Measurements from ENCODE around the gene SMARCA5.

SMARCA5 gene

GRCh38 chr4:143539670-143540023, 26.1 kb downstream of the SMARCA5 start:
- Mint-ChIP-seq H3K36me3 (ENCODE audit: low read depth) (peaks cover 82% of the 10 kb centered on the region), H3K4me1 (no peaks in the 10 kb centered on the region), H3K27me3 (ENCODE audit: low read depth) (no peaks in the 10 kb centered on the region), H3K27ac (no peak overlapping the region), H3K9me3 (no peaks in the 10 kb centered on the region), H3K4me3 (no peak overlapping the region)
- no peak for TF ChIP-seq CTCF (IDR thresholded peaks at IDR 0.05; ENCODE audit: unreplicated experiment in 3 of 3)

- H3K4me1 Mint-ChIP-seq = no peaks in the 10 kb centered on the region
- no peak overlapping the region for H3K4me3 Mint-ChIP-seq
- peaks cover 82% of the 10 kb centered on the region for H3K36me3 Mint-ChIP-seq (ENCODE audit: low read depth)
- H3K9me3 Mint-ChIP-seq = no peaks in the 10 kb centered on the region
- H3K27me3 Mint-ChIP-seq (ENCODE audit: low read depth) = no peaks in the 10 kb centered on the region
- no peak for TF ChIP-seq CTCF (IDR thresholded peaks at IDR 0.05; ENCODE audit: unreplicated experiment in 3 of 3)
- no peak overlapping the region for H3K27ac Mint-ChIP-seq
These were observed 36.4 kb downstream of the SMARCA5 start for GRCh38 chr4:143549928-143550327.

GRCh38 chr4:143554728-143555597, 41.5 kb downstream of the SMARCA5 start:
- Mint-ChIP-seq H3K36me3 (ENCODE audit: low read depth) (peaks cover 62% of the 10 kb centered on the region), H3K4me1 (no peaks in the 10 kb centered on the region), H3K4me3 (no peak overlapping the region), H3K27me3 (ENCODE audit: low read depth) (no peaks in the 10 kb centered on the region), H3K9me3 (peaks cover 9% of the 10 kb centered on the region), H3K27ac (no peak overlapping the region)
- no peak for TF ChIP-seq CTCF (IDR thresholded peaks at IDR 0.05; ENCODE audit: unreplicated experiment in 3 of 3)

- TF ChIP-seq CTCF (IDR thresholded peaks at IDR 0.05; ENCODE audit: unreplicated experiment in 3 of 3) = no peak
- H3K36me3 Mint-ChIP-seq (ENCODE audit: low read depth) = peaks cover 56% of the 10 kb centered on the region
- no peak overlapping the region for H3K4me3 Mint-ChIP-seq
- H3K27me3 Mint-ChIP-seq (ENCODE audit: low read depth) = no peaks in the 10 kb centered on the region
- H3K9me3 Mint-ChIP-seq = peaks cover 10% of the 10 kb centered on the region
- H3K27ac Mint-ChIP-seq = no peak overlapping the region
- H3K4me1 Mint-ChIP-seq = no peaks in the 10 kb centered on the region
These were observed 42.2 kb downstream of the SMARCA5 start for GRCh38 chr4:143555676-143556075.

GRCh38 chr4:143558286-143558685, 44.8 kb downstream of the SMARCA5 start:
- Mint-ChIP-seq H3K4me3 (no peak overlapping the region), H3K9me3 (peaks cover 17% of the 10 kb centered on the region), H3K36me3 (ENCODE audit: low read depth) (peaks cover 31% of the 10 kb centered on the region), H3K27ac (no peak overlapping the region), H3K4me1 (no peaks in the 10 kb centered on the region), H3K27me3 (ENCODE audit: low read depth) (peaks cover 4% of the 10 kb centered on the region)
- no peak for TF ChIP-seq CTCF (IDR thresholded peaks at IDR 0.05; ENCODE audit: unreplicated experiment in 3 of 3)
